Fibroblast of upper back skin (primary cell): Measurements from ENCODE around the gene FHIT.

ENCODE experiments used
- DNase-seq: peaks from one replicate; pipeline ENCODE4 v3.0.0-alpha.2; 2013

Gene FHIT

GRCh38 chr3:59769127-59769750 lies 1482.0 kb downstream of the FHIT start:
- DNase-seq, result no peak

DNA sequence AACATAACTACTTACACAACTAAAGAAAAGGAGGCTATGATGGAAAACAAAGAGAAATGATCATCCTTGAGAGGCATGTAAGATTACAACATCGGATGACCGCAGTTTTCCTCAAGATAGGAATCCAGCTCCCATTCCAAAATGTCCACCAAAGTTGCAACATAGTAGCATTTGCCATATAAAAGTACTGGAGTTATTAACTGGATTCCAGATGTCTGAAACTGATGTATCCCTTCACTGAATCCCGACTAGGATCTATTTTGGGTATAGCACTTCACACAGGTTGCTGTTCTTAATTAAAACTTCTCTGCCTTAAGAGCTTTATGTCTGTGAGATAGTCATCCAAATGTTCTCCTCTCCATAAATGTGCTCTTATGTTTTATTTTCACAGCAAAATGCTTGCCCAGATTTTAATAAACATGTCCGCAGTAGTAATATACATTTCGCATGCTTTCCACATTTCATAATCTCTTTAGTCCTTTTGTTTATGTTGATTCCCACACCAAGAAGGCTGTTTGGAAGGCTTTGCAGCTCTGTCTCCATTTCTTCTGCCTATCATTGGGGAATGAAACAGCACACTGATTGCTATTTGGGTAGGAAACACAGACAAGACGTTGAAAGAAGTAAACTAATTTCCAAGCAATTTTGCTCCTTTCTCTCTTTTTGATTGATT lies 1484.9 kb downstream of the FHIT start:
- DNase-seq, result peak; percentile 95

GRCh38 chr3:59764171-59764570 lies 1487.1 kb downstream of the FHIT start:
- DNase-seq, result peak; percentile 75

- peak; percentile 43 for DNase-seq
Measured at GRCh38 chr3:59762941-59763340, 1488.3 kb downstream of the FHIT start.

- no peak for DNase-seq
Measured at GRCh38 chr3:59759298-59760031, 1491.8 kb downstream of the FHIT start.

GRCh38 chr3:59758672-59759071 lies 1492.6 kb downstream of the FHIT start:
- no peak for DNase-seq

- no peak for DNase-seq
Measured at GRCh38 chr3:59756934-59757333, 1494.3 kb downstream of the FHIT start.

- DNase-seq, result no peak
Measured at GRCh38 chr3:59754456-59755129, 1496.7 kb downstream of the FHIT start.

DNA sequence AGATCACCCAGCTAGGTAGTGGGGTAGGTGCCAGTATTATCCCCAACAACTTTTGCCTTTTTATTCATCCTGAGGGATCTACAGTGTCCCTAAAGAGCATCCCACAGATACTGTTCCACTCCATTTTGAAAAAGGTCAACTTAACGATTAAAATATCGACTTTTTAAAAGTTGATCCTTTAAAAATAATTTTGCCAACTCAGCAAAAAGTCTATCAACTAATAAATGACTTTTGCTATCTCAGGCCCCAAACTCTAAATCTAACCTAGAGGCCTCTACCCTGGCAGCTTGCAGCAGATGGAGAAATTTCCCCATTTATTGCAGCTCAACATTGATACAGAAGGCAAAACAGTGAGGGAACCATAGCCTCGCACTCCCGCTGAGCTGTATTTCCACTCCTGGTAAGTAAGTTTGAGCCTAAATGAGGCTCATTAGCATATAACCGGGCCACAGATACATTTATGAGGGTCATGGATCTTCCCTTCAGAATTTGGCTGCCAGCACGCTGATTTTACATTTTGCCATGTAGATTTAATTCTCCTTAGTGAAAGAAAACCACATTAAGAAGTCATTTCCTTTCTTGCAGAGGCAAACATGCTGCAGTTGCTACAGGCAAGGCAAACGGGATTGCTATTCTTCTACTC lies 1497.3 kb downstream of the FHIT start:
- DNase-seq, result no peak

- no peak for DNase-seq
Measured at GRCh38 chr3:59752925-59753324, 1498.3 kb downstream of the FHIT start.

GRCh38 chr3:59751606-59752005 lies 1499.6 kb downstream of the FHIT start:
- no peak for DNase-seq

DNA sequence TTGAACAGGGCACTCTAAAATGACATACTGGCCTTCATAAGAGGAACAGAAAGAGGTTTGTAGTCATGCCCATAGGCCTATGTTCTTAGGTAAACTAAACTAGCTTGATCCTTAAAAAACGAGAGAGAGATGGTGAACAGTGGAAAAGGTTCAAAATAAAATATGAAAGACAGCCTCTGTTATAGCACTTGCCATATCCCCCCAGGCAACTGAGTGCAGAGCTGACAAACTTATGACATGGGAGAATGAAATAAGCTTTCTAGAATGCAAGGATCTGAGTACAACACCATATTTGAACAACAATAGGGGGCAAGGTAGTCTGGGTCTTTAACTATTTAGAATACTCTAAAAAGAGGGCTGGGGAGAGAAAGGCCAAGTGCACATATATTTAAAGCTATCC lies 1500.9 kb downstream of the FHIT start:
- DNase-seq, result no peak

DNA sequence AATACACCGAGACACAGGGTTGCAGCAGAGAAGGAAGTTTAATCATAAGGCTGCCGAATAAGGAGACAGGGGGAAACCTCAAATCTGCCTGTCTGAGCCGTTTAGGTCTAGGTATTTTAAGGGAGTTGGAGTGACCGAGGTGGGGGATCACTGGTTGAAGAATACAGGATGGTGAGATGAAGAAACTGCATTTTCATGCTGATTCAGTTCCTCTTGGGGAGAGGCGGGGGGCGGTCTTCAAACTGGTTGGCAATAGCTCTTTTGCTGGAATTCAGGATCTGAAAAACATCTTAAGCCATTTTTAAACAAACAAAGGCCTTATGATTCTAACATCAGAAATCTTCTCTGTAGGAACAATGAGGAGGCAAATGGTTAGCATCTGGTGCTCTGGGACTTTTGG lies 1502.0 kb downstream of the FHIT start:
- DNase-seq, result peak; percentile 10

DNA sequence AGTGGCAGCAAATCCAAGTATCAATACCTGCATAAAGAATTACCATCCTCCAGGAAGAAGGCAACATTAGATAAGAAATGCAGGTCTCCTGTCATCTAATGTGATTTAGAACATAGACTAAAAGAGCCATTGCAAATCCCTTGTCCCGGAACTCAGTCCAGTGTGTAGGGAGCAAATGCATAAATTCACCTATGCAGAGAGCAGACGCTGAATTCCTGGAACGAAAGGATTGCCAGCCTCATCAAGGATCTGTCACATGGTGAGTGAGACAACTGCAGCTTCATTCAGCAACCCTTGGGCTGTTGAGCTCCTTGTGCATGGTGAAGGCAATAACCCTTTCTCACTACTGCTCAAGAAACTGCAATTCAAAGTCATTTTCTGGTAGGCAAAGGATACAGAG lies 1504.7 kb downstream of the FHIT start:
- DNase-seq, result no peak

DNA sequence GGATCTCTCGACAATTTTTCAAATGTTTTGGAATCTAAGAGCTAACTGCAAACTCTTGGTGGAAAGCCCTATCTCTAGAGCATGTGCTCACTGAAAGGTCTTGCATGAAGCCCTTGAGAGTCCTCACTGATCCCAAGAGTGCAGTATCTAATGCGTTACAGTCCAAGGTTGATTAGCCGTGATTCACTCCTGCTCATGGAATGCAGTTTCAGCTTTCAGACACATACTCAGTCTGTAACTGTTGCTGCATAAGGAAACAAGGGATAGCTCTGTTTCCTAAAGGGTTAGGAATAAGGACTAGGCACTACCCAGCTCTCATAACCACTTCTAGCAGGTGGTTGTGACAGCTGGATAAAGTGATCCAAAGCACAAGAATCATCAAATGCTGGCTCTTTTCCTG lies 1514.0 kb downstream of the FHIT start:
- DNase-seq, result peak; percentile 22

DNA sequence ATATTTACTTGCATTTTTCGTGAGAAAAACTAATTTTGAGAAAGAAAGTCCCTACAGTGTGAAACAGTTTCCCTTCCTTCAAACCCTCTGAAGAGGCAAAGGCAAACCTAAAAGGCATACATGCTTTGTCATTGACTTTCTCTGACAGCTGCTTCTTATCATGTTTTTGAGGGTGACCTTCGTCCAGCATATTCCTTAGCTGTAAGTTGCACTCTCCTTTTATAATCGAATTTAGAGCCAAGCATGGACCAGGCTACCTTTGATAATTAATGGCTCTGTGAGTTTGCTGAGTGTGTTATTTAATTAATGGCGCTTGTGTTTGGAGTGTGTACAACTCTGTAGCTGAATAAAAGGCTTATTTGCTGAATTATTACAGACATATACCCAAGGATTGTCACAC lies 1517.2 kb downstream of the FHIT start:
- DNase-seq, result no peak

GRCh38 chr3:59733041-59733809 lies 1518.0 kb downstream of the FHIT start:
- peak; percentile 2 for DNase-seq

DNA sequence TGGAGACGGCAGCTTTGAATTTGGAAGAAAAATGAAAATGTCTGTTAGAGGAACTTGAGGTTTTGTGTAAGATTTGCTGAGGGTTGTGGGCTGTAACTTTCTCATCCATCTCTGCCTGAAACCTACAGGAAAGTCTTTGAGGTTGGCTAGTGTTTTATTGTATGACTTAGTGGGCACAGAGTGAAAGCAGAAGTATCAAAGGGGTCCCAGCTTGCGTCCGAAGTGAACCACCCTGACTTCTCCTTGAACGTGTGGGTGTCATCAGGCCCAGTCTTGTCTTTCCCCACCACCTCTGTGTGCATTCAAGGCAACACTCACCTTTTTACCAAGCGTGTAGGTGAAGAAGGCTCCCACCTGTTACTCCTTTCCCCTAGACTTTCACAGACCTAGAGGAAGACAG lies 1519.3 kb downstream of the FHIT start:
- DNase-seq, result no peak

DNA sequence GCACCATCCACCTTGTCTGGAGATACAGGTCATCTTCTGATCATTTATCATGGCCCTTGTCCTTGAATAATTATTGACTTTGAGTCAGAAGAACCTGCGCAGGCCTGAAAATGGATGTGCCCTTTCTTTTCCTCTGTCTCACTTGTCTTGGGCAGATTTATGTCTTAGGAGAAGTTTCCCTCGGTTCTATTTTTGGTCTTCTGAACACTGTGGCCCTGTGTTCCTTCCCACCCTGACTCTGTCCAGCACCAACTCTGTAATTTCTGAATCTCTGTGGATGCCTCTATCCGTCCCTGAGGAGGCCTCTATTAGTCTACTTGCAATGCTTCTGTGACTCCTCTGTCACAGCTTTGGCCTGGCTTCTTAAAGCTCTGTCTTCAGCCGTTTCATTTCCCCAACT lies 1520.7 kb downstream of the FHIT start:
- DNase-seq, result no peak

DNA sequence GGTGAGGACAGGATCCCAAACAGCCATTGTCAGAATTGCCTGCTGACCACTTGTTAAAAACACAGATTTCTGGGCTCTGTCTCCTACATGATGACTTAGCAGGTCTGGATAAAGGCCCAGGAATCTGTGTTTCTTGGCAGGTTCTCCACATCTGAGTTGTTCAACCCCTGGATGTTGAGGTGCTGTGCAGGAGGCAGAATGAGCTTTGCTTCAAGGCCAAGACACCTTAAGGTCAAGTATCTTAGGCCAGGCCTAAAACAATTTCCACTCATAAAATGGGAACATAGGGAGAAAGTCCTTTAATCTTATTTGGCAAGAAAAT lies 1522.7 kb downstream of the FHIT start:
- no peak for DNase-seq

- DNase-seq, result no peak
Measured at GRCh38 chr3:59727902-59728586, 1523.2 kb downstream of the FHIT start.

GRCh38 chr3:59726279-59726678 lies 1525.0 kb downstream of the FHIT start:
- DNase-seq, result no peak
